SK-N-SH treated with all-trans-retinoic acid at 6 μM for 48 hours (cell line): ENCODE results near the gene ATP8A2.

Experiments used
- ATAC-seq: fragments of 200-7000 bp; cut with Tn5 transposase; 3 replicates; pipeline ENCODE4 v1.9.1; 2020; ENCODE audit warnings: mild to moderate bottlenecking, moderate library complexity
- ARNTL ChIP-seq: fragments of 450-650 bp; formaldehyde crosslinking; IDR thresholded peaks from 2 replicates; pipeline ENCODE4 v1.5.0; 2020; ENCODE audit warnings: low read depth, mild to moderate bottlenecking, moderate library complexity, borderline replicate concordance
- BACH2 ChIP-seq: fragments of 250-450 bp; sonication (Bioruptor Pico); IDR thresholded peaks from 2 replicates; pipeline ENCODE4 v1.9.0; 2021; ENCODE audit warnings: mild to moderate bottlenecking, borderline replicate concordance
- CSDC2 ChIP-seq: fragments of 250-450 bp; sonication (Bioruptor Pico); IDR thresholded peaks from 2 replicates; pipeline ENCODE4 v1.5.0; 2020; ENCODE audit warnings: mild to moderate bottlenecking, moderate library complexity
- ESRRG ChIP-seq: fragments of 250-450 bp; sonication (Bioruptor Pico); IDR thresholded peaks from 2 replicates; pipeline ENCODE4 v1.6.1; 2021; ENCODE audit warnings: mild to moderate bottlenecking
- GLIS3 ChIP-seq: fragments of 250-450 bp; sonication (Bioruptor Pico); IDR thresholded peaks from 2 replicates; pipeline ENCODE4 v1.5.0; 2020; ENCODE audit warnings: mild to moderate bottlenecking, moderate library complexity
- ISL1 ChIP-seq: fragments of 250-450 bp; sonication (Bioruptor Pico); IDR thresholded peaks from 2 replicates; pipeline ENCODE4 v2.1.2; 2022; ENCODE audit warnings: mild to moderate bottlenecking, moderate library complexity
- OSR1 ChIP-seq: fragments of 250-450 bp; sonication (Bioruptor Pico); IDR thresholded peaks from 2 replicates; pipeline ENCODE4 v1.8.0; 2022; ENCODE audit warnings: moderate library complexity, mild to moderate bottlenecking, inconsistent platforms
- POU6F1 ChIP-seq: fragments of 250-450 bp; sonication (Bioruptor Pico); IDR thresholded peaks from 2 replicates; pipeline ENCODE4 v1.8.0; 2021; ENCODE audit warnings: low read depth, mild to moderate bottlenecking, moderate library complexity, borderline replicate concordance
- PPARA ChIP-seq: fragments of 250-450 bp; sonication (Bioruptor Pico); IDR thresholded peaks from 2 replicates; pipeline ENCODE4 v1.5.0; 2020; ENCODE audit warnings: mild to moderate bottlenecking, borderline replicate concordance
- RARB ChIP-seq: fragments of 250-450 bp; sonication (Bioruptor Pico); IDR thresholded peaks from 2 replicates; pipeline ENCODE4 v1.8.0; 2021; ENCODE audit warnings: mild to moderate bottlenecking, moderate library complexity
- SNAI2 ChIP-seq: fragments of 250-450 bp; sonication (Bioruptor Pico); IDR thresholded peaks from 2 replicates; pipeline ENCODE4 v1.5.0; 2020; ENCODE audit warnings: mild to moderate bottlenecking, moderate library complexity
- TCF4 ChIP-seq: fragments of 250-450 bp; sonication (Bioruptor Pico); IDR thresholded peaks from 2 replicates; pipeline ENCODE4 v1.8.0; 2021; ENCODE audit warnings: mild to moderate bottlenecking, moderate library complexity, borderline replicate concordance
- TOX ChIP-seq: fragments of 250-450 bp; sonication (Bioruptor Pico); IDR thresholded peaks from 2 replicates; pipeline ENCODE4 v1.8.0; 2021; ENCODE audit warnings: mild to moderate bottlenecking, moderate library complexity, borderline replicate concordance
- ZC3H10 ChIP-seq: fragments of 250-450 bp; sonication (Bioruptor Pico); IDR thresholded peaks from 2 replicates; pipeline ENCODE4 v1.5.1; 2021; ENCODE audit warnings: mild to moderate bottlenecking, moderate library complexity
- ZFP3 ChIP-seq: fragments of 250-450 bp; sonication (Bioruptor Pico); IDR thresholded peaks from 2 replicates; pipeline ENCODE4 v1.5.0; 2020; ENCODE audit warnings: mild to moderate bottlenecking, moderate library complexity
- ZFP30 ChIP-seq: fragments of 450-650 bp; formaldehyde crosslinking; IDR thresholded peaks from 2 replicates; pipeline ENCODE4 v1.5.0; 2022; ENCODE audit warnings: mild to moderate bottlenecking, moderate library complexity
- ZNF565 ChIP-seq: fragments of 450-650 bp; formaldehyde crosslinking; conservative IDR thresholded peaks from 2 replicates; pipeline ENCODE4 v1.5.0; 2020; ENCODE audit warnings: low read depth, mild to moderate bottlenecking, moderate library complexity
- ZNF70 ChIP-seq: fragments of 450-650 bp; formaldehyde crosslinking; IDR thresholded peaks from 2 replicates; pipeline ENCODE4 v1.5.0; 2020; ENCODE audit warnings: mild to moderate bottlenecking, moderate library complexity
- ZNF8 ChIP-seq: fragments of 450-650 bp; formaldehyde crosslinking; IDR thresholded peaks from 2 replicates; pipeline ENCODE4 v1.5.0; 2020; ENCODE audit warnings: mild to moderate bottlenecking, moderate library complexity
- TF ChIP-seq, protein P1 (sequence below): fragments of 250-450 bp; sonication (Bioruptor Pico); IDR thresholded peaks from 2 replicates; pipeline ENCODE4 v1.5.1; 2021; ENCODE audit warnings: mild to moderate bottlenecking, moderate library complexity
- TF ChIP-seq, protein P2 (sequence below): fragments of 250-450 bp; sonication (Bioruptor Pico); IDR thresholded peaks from 2 replicates; pipeline ENCODE4 v1.5.1; 2020; ENCODE audit warnings: low read depth, mild to moderate bottlenecking, moderate library complexity
- TF ChIP-seq, protein P3 (sequence below): fragments of 250-450 bp; sonication (Bioruptor Pico); IDR thresholded peaks from 2 replicates; pipeline ENCODE4 v1.5.0; 2020; ENCODE audit warnings: mild to moderate bottlenecking, moderate library complexity

Gene ATP8A2

GRCh38 chr13:25469169-25469525 is 97.4 kb downstream of the ATP8A2 start:
- TF ChIP-seq ZFP3 (no peak), PPARA (CRISPR knock-in tag) (no peak), ISL1 (CRISPR knock-in tag) (no peak)
- TF ChIP-seq, protein P1, sequence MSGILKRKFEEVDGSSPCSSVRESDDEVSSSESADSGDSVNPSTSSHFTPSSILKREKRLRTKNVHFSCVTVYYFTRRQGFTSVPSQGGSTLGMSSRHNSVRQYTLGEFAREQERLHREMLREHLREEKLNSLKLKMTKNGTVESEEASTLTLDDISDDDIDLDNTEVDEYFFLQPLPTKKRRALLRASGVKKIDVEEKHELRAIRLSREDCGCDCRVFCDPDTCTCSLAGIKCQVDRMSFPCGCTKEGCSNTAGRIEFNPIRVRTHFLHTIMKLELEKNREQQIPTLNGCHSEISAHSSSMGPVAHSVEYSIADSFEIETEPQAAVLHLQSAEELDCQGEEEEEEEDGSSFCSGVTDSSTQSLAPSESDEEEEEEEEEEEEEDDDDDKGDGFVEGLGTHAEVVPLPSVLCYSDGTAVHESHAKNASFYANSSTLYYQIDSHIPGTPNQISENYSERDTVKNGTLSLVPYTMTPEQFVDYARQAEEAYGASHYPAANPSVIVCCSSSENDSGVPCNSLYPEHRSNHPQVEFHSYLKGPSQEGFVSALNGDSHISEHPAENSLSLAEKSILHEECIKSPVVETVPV (CRISPR knock-in tag): no peak
- TF ChIP-seq, all 23 proteins: peak for 0
- no peak for ATAC-seq

DNA sequence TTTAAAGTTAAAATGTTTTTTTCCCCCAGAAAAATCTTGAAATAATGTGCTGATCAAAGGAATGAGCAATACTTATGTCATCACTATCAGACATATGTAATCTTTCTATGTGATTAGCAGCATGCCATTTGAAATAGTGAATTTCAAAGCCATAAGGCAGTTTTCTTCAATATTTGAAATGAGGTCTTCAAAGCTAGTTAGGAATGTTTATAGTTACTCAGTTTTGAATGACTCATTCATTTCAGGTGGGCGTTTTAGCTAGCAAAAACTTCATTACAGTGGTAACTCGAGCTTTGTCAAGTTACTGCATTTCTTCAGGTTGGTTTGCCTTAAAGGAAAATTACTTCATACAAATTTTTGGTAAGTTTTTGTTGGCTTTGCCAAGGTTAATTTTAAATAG is 102.1 kb downstream of the ATP8A2 start:
- no peak for TF ChIP-seq ZNF565 (CRISPR knock-in tag)
- no peak for ATAC-seq

- no peak for ATAC-seq
- TF ChIP-seq ZFP30 (no peak), OSR1 (no peak), CSDC2 (CRISPR knock-in tag) (no peak), ZNF565 (CRISPR knock-in tag) (no peak), TCF4 (no peak), ISL1 (CRISPR knock-in tag) (no peak), POU6F1 (CRISPR knock-in tag) (no peak), ZNF70 (CRISPR knock-in tag) (no peak), RARB (CRISPR knock-in tag) (no peak), BACH2 (CRISPR knock-in tag) (no peak), GLIS3 (CRISPR knock-in tag) (no peak), TOX (no peak), ARNTL (CRISPR knock-in tag) (no peak), ZFP3 (no peak), ZC3H10 (no peak), ZNF8 (CRISPR knock-in tag) (no peak), ESRRG (CRISPR knock-in tag) (no peak)
- TF ChIP-seq, protein P2, sequence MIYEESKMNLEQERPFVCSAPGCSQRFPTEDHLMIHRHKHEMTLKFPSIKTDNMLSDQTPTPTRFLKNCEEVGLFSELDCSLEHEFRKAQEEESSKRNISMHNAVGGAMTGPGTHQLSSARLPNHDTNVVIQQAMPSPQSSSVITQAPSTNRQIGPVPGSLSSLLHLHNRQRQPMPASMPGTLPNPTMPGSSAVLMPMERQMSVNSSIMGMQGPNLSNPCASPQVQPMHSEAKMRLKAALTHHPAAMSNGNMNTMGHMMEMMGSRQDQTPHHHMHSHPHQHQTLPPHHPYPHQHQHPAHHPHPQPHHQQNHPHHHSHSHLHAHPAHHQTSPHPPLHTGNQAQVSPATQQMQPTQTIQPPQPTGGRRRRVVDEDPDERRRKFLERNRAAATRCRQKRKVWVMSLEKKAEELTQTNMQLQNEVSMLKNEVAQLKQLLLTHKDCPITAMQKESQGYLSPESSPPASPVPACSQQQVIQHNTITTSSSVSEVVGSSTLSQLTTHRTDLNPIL (CRISPR knock-in tag): no peak
- TF ChIP-seq, protein P3, sequence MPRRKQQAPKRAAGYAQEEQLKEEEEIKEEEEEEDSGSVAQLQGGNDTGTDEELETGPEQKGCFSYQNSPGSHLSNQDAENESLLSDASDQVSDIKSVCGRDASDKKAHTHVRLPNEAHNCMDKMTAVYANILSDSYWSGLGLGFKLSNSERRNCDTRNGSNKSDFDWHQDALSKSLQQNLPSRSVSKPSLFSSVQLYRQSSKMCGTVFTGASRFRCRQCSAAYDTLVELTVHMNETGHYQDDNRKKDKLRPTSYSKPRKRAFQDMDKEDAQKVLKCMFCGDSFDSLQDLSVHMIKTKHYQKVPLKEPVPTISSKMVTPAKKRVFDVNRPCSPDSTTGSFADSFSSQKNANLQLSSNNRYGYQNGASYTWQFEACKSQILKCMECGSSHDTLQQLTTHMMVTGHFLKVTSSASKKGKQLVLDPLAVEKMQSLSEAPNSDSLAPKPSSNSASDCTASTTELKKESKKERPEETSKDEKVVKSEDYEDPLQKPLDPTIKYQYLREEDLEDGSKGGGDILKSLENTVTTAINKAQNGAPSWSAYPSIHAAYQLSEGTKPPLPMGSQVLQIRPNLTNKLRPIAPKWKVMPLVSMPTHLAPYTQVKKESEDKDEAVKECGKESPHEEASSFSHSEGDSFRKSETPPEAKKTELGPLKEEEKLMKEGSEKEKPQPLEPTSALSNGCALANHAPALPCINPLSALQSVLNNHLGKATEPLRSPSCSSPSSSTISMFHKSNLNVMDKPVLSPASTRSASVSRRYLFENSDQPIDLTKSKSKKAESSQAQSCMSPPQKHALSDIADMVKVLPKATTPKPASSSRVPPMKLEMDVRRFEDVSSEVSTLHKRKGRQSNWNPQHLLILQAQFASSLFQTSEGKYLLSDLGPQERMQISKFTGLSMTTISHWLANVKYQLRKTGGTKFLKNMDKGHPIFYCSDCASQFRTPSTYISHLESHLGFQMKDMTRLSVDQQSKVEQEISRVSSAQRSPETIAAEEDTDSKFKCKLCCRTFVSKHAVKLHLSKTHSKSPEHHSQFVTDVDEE (CRISPR knock-in tag): no peak
These were observed 106.4 kb downstream of the ATP8A2 start for GRCh38 chr13:25478186-25478585.

GRCh38 chr13:25489238-25489637 is 117.5 kb downstream of the ATP8A2 start:
- no peak for ATAC-seq
- no peak for TF ChIP-seq GLIS3 (CRISPR knock-in tag)
- no peak for TF ChIP-seq BACH2 (CRISPR knock-in tag)
- no peak for TF ChIP-seq ARNTL (CRISPR knock-in tag)
- no peak for TF ChIP-seq ZNF565 (CRISPR knock-in tag)
- no peak for TF ChIP-seq ZC3H10
- TF ChIP-seq, protein P3 (CRISPR knock-in tag): no peak
- TF ChIP-seq ISL1 (CRISPR knock-in tag): no peak
- TF ChIP-seq OSR1: no peak
- TF ChIP-seq SNAI2: no peak
